PFSK-1 (cell line): ENCODE measurements around the gene CX3CL1.

Experiments used
- FOXP2 ChIP-seq: optimal IDR thresholded peaks from 2 replicates; pipeline ENCODE3; 2011; ENCODE audit warnings: borderline replicate concordance, control low read depth, inconsistent platforms; ENCODE audit not compliant: insufficient read depth; ENCODE audit errors: extremely low read length, extremely low read depth
- POLR2AphosphoS5 ChIP-seq: IDR thresholded peaks from 2 replicates; pipeline ENCODE4 v1.6.1; 2012; ENCODE audit warnings: low read depth, mild to moderate bottlenecking, control low read depth, low read length, moderate library complexity
- SIN3A ChIP-seq: IDR thresholded peaks from 2 replicates; pipeline ENCODE4 v1.6.1; 2012; ENCODE audit warnings: mild to moderate bottlenecking, low read length, moderate library complexity, borderline replicate concordance; ENCODE audit not compliant: insufficient read depth
- TAF1 ChIP-seq: IDR thresholded peaks from 2 replicates; pipeline ENCODE4 v1.6.1; 2012; ENCODE audit warnings: low read length, control low read depth, borderline replicate concordance; ENCODE audit not compliant: insufficient read depth
- TF ChIP-seq, protein P1 (sequence below), 2 experiments: IDR thresholded peaks; 2 replicates each; pipeline versions ENCODE4 v1.6.1 to v1.8.0; 2011 to 2012; ENCODE audit warnings: low read depth in 2 of 2, low read length in 2 of 2, control low read depth in 1 of 2, inconsistent platforms in 1 of 2, mild to moderate bottlenecking in 1 of 2, moderate library complexity in 1 of 2; ENCODE audit not compliant: insufficient read depth in 1 of 2

The CX3CL1 gene

DNA sequence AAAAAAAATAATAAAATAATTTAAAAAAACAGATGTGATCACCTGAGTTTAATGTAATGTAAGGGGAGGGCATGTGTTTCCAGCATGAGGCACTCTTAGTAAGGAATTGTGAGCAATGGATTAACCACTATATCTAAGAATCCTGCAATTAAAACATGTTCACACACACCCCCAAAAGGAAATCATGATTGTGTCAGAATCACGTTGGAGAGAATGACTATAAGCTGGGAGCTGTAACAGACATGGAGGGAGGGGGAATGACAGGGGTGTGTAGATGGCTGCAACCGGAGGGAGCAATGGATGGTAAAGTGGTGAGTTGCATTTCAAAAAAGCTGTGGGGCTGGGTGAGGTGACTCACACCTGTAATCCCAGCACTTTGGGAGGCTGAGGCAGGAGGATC, 27.3 kb upstream of the CX3CL1 start:
- TF ChIP-seq SIN3A = no peak
- TF ChIP-seq POLR2AphosphoS5 = no peak

DNA sequence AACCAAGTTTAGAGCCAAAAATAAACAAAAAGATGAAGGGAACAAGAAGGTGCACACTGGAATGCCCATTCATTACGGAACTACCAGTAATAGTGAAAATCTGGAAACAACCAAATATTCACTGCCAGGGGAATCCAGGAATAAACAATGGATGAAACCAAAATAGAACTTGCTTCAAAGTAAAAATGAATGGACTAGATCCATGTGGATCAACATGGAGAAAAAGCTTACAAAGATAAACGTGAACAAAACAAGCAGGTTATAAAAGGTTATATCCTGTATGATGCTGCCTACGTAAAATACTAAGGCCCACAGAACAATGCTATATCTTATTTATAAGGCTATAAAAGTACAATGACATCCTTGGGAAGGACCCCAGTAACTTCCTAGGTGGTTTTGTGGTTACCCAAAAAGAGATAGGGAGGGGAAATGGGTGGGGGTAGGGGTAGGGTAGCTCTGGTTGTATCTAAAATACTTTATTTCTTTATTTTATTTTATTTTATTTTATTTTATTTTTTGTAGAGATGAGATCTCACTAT, 26.6 kb upstream of the CX3CL1 start:
- TF ChIP-seq POLR2AphosphoS5 (no peak), TAF1 (no peak), FOXP2 (no peak), SIN3A (no peak)
- TF ChIP-seq, protein P1, sequence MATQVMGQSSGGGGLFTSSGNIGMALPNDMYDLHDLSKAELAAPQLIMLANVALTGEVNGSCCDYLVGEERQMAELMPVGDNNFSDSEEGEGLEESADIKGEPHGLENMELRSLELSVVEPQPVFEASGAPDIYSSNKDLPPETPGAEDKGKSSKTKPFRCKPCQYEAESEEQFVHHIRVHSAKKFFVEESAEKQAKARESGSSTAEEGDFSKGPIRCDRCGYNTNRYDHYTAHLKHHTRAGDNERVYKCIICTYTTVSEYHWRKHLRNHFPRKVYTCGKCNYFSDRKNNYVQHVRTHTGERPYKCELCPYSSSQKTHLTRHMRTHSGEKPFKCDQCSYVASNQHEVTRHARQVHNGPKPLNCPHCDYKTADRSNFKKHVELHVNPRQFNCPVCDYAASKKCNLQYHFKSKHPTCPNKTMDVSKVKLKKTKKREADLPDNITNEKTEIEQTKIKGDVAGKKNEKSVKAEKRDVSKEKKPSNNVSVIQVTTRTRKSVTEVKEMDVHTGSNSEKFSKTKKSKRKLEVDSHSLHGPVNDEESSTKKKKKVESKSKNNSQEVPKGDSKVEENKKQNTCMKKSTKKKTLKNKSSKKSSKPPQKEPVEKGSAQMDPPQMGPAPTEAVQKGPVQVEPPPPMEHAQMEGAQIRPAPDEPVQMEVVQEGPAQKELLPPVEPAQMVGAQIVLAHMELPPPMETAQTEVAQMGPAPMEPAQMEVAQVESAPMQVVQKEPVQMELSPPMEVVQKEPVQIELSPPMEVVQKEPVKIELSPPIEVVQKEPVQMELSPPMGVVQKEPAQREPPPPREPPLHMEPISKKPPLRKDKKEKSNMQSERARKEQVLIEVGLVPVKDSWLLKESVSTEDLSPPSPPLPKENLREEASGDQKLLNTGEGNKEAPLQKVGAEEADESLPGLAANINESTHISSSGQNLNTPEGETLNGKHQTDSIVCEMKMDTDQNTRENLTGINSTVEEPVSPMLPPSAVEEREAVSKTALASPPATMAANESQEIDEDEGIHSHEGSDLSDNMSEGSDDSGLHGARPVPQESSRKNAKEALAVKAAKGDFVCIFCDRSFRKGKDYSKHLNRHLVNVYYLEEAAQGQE (IDR thresholded peaks at IDR 0.05; ENCODE audit: insufficient read depth in 1 of 2, low read depth in 2 of 2, low read length in 2 of 2) = no peak

DNA sequence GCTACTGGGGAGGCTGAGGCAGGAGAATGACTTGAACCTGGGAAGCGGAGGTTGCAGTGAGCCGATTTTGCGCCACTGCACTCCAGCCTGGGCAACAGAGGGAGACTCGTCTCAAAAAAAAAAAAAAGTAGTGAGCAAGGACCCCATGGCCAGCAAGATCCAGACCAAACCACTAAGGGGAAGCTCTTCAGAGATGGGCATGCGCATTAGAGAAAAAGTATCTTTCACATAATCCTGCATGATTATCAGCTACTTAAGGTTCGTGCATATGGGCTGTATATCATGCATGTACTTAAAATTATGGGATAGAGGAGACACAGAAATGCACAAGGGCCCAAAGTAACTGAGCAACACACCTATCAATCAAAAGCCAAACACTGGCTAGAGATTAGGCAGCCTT, 24.4 kb upstream of the CX3CL1 start:
- TF ChIP-seq, protein P1 (IDR thresholded peaks at IDR 0.05; ENCODE audit: insufficient read depth in 1 of 2, low read depth in 2 of 2, low read length in 2 of 2) = no peak
- no peak for TF ChIP-seq FOXP2
- no peak for TF ChIP-seq TAF1
- TF ChIP-seq SIN3A = no peak
- TF ChIP-seq POLR2AphosphoS5 = no peak

DNA sequence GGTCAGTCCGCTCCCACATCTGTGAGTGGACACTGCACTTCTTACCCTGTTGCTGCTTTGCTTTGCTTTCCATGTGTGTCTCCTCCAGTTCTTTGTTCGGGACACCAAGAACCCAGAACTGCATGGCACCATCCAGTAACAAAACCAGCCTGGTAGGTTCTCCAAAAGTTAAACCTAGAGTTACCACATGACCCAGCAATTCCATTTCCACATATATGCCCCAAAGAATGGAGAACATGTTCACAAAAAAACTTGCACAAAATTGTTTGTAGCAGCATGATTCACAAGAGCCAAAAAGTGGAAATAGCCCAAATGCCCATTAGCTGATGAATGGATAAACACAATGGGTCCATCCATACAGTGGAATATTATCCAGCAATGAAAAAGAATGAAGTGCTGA, 24.0 kb upstream of the CX3CL1 start:
- TF ChIP-seq FOXP2 (no peak), POLR2AphosphoS5 (no peak), TAF1 (no peak), SIN3A (no peak)
- TF ChIP-seq, protein P1 (IDR thresholded peaks at IDR 0.05; ENCODE audit: insufficient read depth in 1 of 2, low read depth in 2 of 2, low read length in 2 of 2) = no peak

DNA sequence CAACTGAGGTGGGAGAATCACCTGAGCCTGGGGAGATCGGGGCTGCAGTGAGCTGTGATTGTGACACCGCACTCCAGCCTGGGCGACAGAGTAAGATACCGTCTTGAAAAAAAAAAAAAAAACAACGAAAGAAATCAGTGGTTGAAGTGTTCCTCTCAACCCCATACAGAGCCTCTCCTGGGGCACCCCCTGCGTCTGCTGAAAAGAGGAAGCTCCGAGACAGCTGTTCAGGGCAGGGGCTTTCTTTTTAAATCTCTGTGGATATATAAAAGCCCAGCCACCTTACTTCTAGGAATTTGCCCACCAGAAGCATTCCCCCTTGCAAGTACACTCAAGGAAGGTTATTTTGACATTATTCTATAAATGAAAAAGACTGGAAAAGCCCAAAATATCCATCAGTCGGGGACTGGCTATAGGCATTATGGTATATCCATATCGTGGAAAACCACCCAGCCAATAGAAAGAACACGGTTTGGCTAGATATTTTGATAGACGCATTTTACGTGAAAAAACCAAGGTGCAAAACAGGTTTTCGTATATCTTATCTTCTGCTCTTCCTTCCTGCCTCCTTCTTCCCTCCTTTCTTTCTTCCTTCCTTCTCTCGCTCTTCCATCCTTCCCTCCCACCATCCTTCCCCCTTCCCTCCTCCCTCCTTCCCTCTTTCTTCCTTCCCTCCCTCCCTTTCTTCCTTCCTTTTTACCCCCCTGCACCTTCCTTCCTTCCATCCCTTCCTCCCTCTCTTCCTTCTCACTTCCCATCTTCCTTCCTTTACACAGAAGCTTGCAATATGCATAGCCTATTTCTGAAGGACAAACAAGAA, 22.9 kb upstream of the CX3CL1 start:
- no peak for TF ChIP-seq SIN3A
- TF ChIP-seq TAF1 = no peak
- TF ChIP-seq, protein P1 (IDR thresholded peaks at IDR 0.05; ENCODE audit: insufficient read depth in 1 of 2, low read depth in 2 of 2, low read length in 2 of 2) = no peak
- no peak for TF ChIP-seq FOXP2
- TF ChIP-seq POLR2AphosphoS5 = no peak
